Stomach (tissue), 4 donors: ENCODE measurements around the gene LIPM.

Source experiments
- POLR2AphosphoS5 ChIP-seq, 3 donors: sonication (generic); formaldehyde crosslinking; IDR thresholded peaks; one replicate each; pipeline ENCODE4 v1.6.1; 2016; ENCODE audit warnings: antibody characterized with exemption in 3 of 3
- TF ChIP-seq, protein P1 (sequence below), 7 experiments: fragments of 450-650 bp in 4 of 7; fragments of 200-600 bp in 3 of 7; sonication (generic) in 3 of 7; IDR thresholded peaks; one replicate each; pipeline ENCODE4 v1.5.1; 2016 to 2019; ENCODE audit warnings: antibody characterized with exemption in 7 of 7, control low read depth in 2 of 7, mild to moderate bottlenecking in 1 of 7

DNA sequence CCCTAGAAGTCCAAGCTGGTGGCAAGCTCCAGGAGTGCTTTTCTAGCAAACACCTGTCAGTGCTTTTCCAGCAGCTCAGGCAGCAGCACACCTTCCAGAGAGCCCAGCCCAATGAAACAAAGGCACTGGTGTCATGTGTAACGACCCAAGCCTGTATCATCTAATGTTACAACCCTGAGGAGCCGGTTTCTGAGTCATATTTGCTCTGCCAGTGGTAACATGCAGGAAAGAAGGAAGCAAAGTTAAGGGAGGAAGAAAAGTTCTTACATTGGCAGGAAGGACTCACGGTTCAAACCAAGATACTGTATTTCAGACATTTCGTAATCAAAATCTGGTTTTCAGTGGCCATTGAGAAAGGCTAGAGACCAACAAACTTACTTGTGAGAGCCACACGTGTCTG lies 49.2 kb downstream of the LIPM start, which contains the start of gene ANKRD22:
- TF ChIP-seq POLR2AphosphoS5 (IDR thresholded peaks at IDR 0.05), result peak in 2 of 3 donors; percentile 85 to 91
- TF ChIP-seq, protein P1, sequence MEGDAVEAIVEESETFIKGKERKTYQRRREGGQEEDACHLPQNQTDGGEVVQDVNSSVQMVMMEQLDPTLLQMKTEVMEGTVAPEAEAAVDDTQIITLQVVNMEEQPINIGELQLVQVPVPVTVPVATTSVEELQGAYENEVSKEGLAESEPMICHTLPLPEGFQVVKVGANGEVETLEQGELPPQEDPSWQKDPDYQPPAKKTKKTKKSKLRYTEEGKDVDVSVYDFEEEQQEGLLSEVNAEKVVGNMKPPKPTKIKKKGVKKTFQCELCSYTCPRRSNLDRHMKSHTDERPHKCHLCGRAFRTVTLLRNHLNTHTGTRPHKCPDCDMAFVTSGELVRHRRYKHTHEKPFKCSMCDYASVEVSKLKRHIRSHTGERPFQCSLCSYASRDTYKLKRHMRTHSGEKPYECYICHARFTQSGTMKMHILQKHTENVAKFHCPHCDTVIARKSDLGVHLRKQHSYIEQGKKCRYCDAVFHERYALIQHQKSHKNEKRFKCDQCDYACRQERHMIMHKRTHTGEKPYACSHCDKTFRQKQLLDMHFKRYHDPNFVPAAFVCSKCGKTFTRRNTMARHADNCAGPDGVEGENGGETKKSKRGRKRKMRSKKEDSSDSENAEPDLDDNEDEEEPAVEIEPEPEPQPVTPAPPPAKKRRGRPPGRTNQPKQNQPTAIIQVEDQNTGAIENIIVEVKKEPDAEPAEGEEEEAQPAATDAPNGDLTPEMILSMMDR (IDR thresholded peaks at IDR 0.05), result no peak
